HG03354 (cell line): ENCODE measurements around the gene KCNK1.
"Not testable (repeated sequence)": the region's sequence is repeated elsewhere in the genome, so short reads cannot be mapped to it uniquely, and the experiment has no call there.

Experiments used
- ATAC-seq: cut with Tn5 transposase; IDR thresholded peaks from one replicate; pipeline ENCODE4 v1.9.1; 2021; ENCODE audit warnings: mild to moderate bottlenecking; ENCODE audit not compliant: unreplicated experiment, poor library complexity, severe bottlenecking

The KCNK1 gene

GRCh38 chr1:233606813-233607212 lies 7.1 kb upstream of the KCNK1 start:
- no peak for ATAC-seq

GRCh38 chr1:233607252-233608119 lies 6.4 kb upstream of the KCNK1 start:
- ATAC-seq, result no peak

GRCh38 chr1:233608988-233609387 lies 4.9 kb upstream of the KCNK1 start:
- no peak for ATAC-seq

GRCh38 chr1:233609926-233610325 lies 4.0 kb upstream of the KCNK1 start:
- ATAC-seq, result no peak

GRCh38 chr1:233610628-233611027 lies 3.3 kb upstream of the KCNK1 start:
- no peak for ATAC-seq

- ATAC-seq, result not testable (repeated sequence)
These were observed 2.5 kb upstream of the KCNK1 start for GRCh38 chr1:233611363-233611762.

GRCh38 chr1:233614173-233614742 lies 352 bp downstream of the KCNK1 start:
- peak; percentile 40 for ATAC-seq

GRCh38 chr1:233614743-233615521 lies 1.0 kb downstream of the KCNK1 start:
- peak; percentile 54 for ATAC-seq

GRCh38 chr1:233615571-233615970 lies 1.7 kb downstream of the KCNK1 start:
- no peak for ATAC-seq

GRCh38 chr1:233617025-233617424 lies 3.1 kb downstream of the KCNK1 start:
- ATAC-seq, result no peak

- ATAC-seq, result not testable (repeated sequence)
These were observed 5.5 kb downstream of the KCNK1 start for GRCh38 chr1:233619414-233619813.

- no peak for ATAC-seq
These were observed 6.2 kb downstream of the KCNK1 start for GRCh38 chr1:233620065-233620464.

- ATAC-seq, result no peak
These were observed 8.0 kb downstream of the KCNK1 start for GRCh38 chr1:233621923-233622322.

- no peak for ATAC-seq
These were observed 10.4 kb downstream of the KCNK1 start for GRCh38 chr1:233624289-233624688.

GRCh38 chr1:233625087-233625486 lies 11.2 kb downstream of the KCNK1 start:
- no peak for ATAC-seq

- ATAC-seq, result no peak
These were observed 11.6 kb downstream of the KCNK1 start for GRCh38 chr1:233625510-233625981.

GRCh38 chr1:233627376-233627775 lies 13.5 kb downstream of the KCNK1 start:
- ATAC-seq, result no peak

- ATAC-seq, result no peak
These were observed 13.9 kb downstream of the KCNK1 start for GRCh38 chr1:233627823-233628222.

- no peak for ATAC-seq
These were observed 15.5 kb downstream of the KCNK1 start for GRCh38 chr1:233629305-233629935.

- ATAC-seq, result no peak
These were observed 18.0 kb downstream of the KCNK1 start for GRCh38 chr1:233631810-233632405.
